GM18505 (cell line): ENCODE data around the gene NR2F6.
"Not testable (repeated sequence)": the region's sequence is repeated elsewhere in the genome, so short reads cannot be mapped to it uniquely, and the experiment has no call there.

ENCODE experiments used
- ATAC-seq: cut with Tn5 transposase; IDR thresholded peaks from one replicate; pipeline ENCODE4 v1.9.1; 2021; ENCODE audit not compliant: unreplicated experiment
- POLR2A ChIP-seq: IDR thresholded peaks from 4 replicates; pipeline ENCODE4 v1.6.1; 2011; ENCODE audit warnings: borderline replicate concordance; ENCODE audit not compliant: insufficient read depth, insufficient read length; ENCODE audit errors: extremely low read depth

The NR2F6 gene

GRCh38 chr19:17279436-17279835 lies 33.7 kb upstream of the NR2F6 start:
- TF ChIP-seq POLR2A: no peak
- no peak for ATAC-seq

GRCh38 chr19:17275441-17276175 lies 29.9 kb upstream of the NR2F6 start:
- no peak for TF ChIP-seq POLR2A
- ATAC-seq: no peak

- not testable (repeated sequence) for ATAC-seq
These were observed 29.2 kb upstream of the NR2F6 start for GRCh38 chr19:17274892-17275291.

GRCh38 chr19:17268754-17269153 lies 23.0 kb upstream of the NR2F6 start:
- TF ChIP-seq POLR2A: no peak

GRCh38 chr19:17266975-17267788 lies 21.5 kb upstream of the NR2F6 start, which contains the start of gene BABAM1:
BABAM1 (plus strand) TSS chr19:17267443; CDS start chr19:17268807, 1,364 bp downstream.
- peak; percentile 80 for TF ChIP-seq POLR2A
- peak; percentile 89 for ATAC-seq

More at GRCh38 chr19:17268754-17269153, 23.0 kb upstream of the NR2F6 start:
- no peak for ATAC-seq

- peak; percentile 54 for TF ChIP-seq POLR2A
- ATAC-seq: no peak
These were observed 20.9 kb upstream of the NR2F6 start for GRCh38 chr19:17266589-17266974.

GRCh38 chr19:17266026-17266425 lies 20.3 kb upstream of the NR2F6 start:
- TF ChIP-seq POLR2A: no peak
- no peak for ATAC-seq

- no peak for TF ChIP-seq POLR2A
- ATAC-seq: no peak
These were observed 18.9 kb upstream of the NR2F6 start, which contains the start of gene USHBP1 for GRCh38 chr19:17264641-17264979. USHBP1 (minus strand) TSS chr19:17264745; CDS start chr19:17264299, 446 bp downstream.

- TF ChIP-seq POLR2A: no peak
- ATAC-seq: no peak
These were observed 18.3 kb upstream of the NR2F6 start for GRCh38 chr19:17263712-17264640.

GRCh38 chr19:17262557-17262956 lies 16.8 kb upstream of the NR2F6 start:
- TF ChIP-seq POLR2A: no peak
- ATAC-seq: no peak

GRCh38 chr19:17260842-17261325 lies 15.2 kb upstream of the NR2F6 start:
- ATAC-seq: no peak
- no peak for TF ChIP-seq POLR2A

- ATAC-seq: no peak
- no peak for TF ChIP-seq POLR2A
These were observed 14.2 kb upstream of the NR2F6 start for GRCh38 chr19:17259934-17260333.
